H9 (cell line): Measurements from ENCODE around the gene OSBP2. TPM values are rescaled to one million over a fixed set of nuclear protein-coding genes. Genes with fewer than 3 reads are reported as not detected.

ENCODE experiments used
- DNase-seq: peaks from one replicate; pipeline ENCODE4 v3.0.0-alpha.2; 2017
- H2AFZ ChIP-seq: one replicate; pipeline ENCODE4 v1.6.1; 2013; ENCODE audit warnings: mild to moderate bottlenecking, low read length, control low read depth, moderate library complexity
- H2AK5ac ChIP-seq: 2 replicates; pipeline ENCODE4 v1.6.1; 2013; ENCODE audit warnings: low read length, control low read depth, mixed read lengths; ENCODE audit not compliant: insufficient read length
- H2BK120ac ChIP-seq: one replicate; pipeline ENCODE4 v1.6.1; 2013; ENCODE audit warnings: low read depth, mild to moderate bottlenecking, low read length, control low read depth, inconsistent platforms; ENCODE audit not compliant: poor library complexity, severe bottlenecking
- H2BK12ac ChIP-seq: 2 replicates; pipeline ENCODE4 v1.6.1; 2013; ENCODE audit warnings: low read length, control low read depth, mixed read lengths, low read depth; ENCODE audit not compliant: insufficient read length
- H2BK15ac ChIP-seq: 2 replicates; pipeline ENCODE4 v1.6.1; 2013; ENCODE audit warnings: low read depth, low read length, control low read depth
- H2BK20ac ChIP-seq: one replicate; pipeline ENCODE4 v1.6.1; 2013; ENCODE audit warnings: low read depth, mild to moderate bottlenecking, low read length, control low read depth, inconsistent platforms; ENCODE audit not compliant: poor library complexity, severe bottlenecking
- H2BK5ac ChIP-seq: 2 replicates; pipeline ENCODE4 v1.6.1; 2013; ENCODE audit warnings: low read length, control low read depth, mixed read lengths; ENCODE audit not compliant: insufficient read length
- H3K14ac ChIP-seq: 2 replicates; pipeline ENCODE4 v1.6.1; 2013; ENCODE audit warnings: low read length, control low read depth; ENCODE audit not compliant: insufficient read depth
- H3K18ac ChIP-seq: 2 replicates; pipeline ENCODE4 v1.6.1; 2013; ENCODE audit warnings: low read depth, mild to moderate bottlenecking, mixed read lengths, low read length, control low read depth; ENCODE audit not compliant: insufficient read length
- H3K23ac ChIP-seq: 2 replicates; pipeline ENCODE4 v1.6.1; 2013; ENCODE audit warnings: low read length, control low read depth, mixed read lengths, low read depth; ENCODE audit not compliant: insufficient read length
- H3K23me2 ChIP-seq: 2 replicates; pipeline ENCODE4 v1.6.1; 2013; ENCODE audit warnings: low read depth, mild to moderate bottlenecking, mixed read lengths, low read length, control low read depth; ENCODE audit not compliant: insufficient read length, poor library complexity, severe bottlenecking
- H3K27ac ChIP-seq: 2 replicates; pipeline ENCODE4 v1.5.1; 2013; ENCODE audit warnings: low read length, control low read depth, mixed read lengths, low read depth; ENCODE audit not compliant: insufficient read length
- H3K27me3 ChIP-seq: 2 replicates; pipeline ENCODE4 v1.6.1; 2013; ENCODE audit warnings: low read length, control low read depth, inconsistent platforms; ENCODE audit not compliant: insufficient read depth
- H3K4ac ChIP-seq: 2 replicates; pipeline ENCODE4 v1.6.1; 2013; ENCODE audit warnings: low read depth, mild to moderate bottlenecking, control low read depth, inconsistent platforms, low read length, moderate library complexity
- H3K4me1 ChIP-seq: 2 replicates; pipeline ENCODE4 v1.6.1; 2013; ENCODE audit warnings: low read length, control low read depth, inconsistent platforms; ENCODE audit not compliant: insufficient read depth
- H3K4me2 ChIP-seq: 2 replicates; pipeline ENCODE4 v1.6.1; 2013; ENCODE audit warnings: low read length, control low read depth, mixed read lengths; ENCODE audit not compliant: insufficient read length, insufficient read depth
- H3K56ac ChIP-seq: 2 replicates; pipeline ENCODE4 v1.6.1; 2013; ENCODE audit warnings: low read depth, mild to moderate bottlenecking, mixed read lengths, low read length, control low read depth; ENCODE audit not compliant: insufficient read length
- H3K79me1 ChIP-seq: 2 replicates; pipeline ENCODE4 v1.6.1; 2013; ENCODE audit warnings: low read depth, mild to moderate bottlenecking, moderate library complexity, low read length, control low read depth, inconsistent platforms; ENCODE audit not compliant: insufficient read depth, poor library complexity, severe bottlenecking
- H3K79me2 ChIP-seq: 2 replicates; pipeline ENCODE4 v1.6.1; 2013; ENCODE audit warnings: low read length, control low read depth, inconsistent platforms; ENCODE audit not compliant: insufficient read depth
- H3K9ac ChIP-seq: 2 replicates; pipeline ENCODE4 v1.6.1; 2013; ENCODE audit warnings: low read length, control low read depth, mixed read lengths; ENCODE audit not compliant: insufficient read length; ENCODE audit errors: extremely low read depth
- H3K9me3 ChIP-seq: one replicate; pipeline ENCODE4 v1.6.1; 2013; ENCODE audit warnings: low read depth, low read length, inconsistent platforms; ENCODE audit not compliant: control insufficient read depth
- H3T11ph ChIP-seq: one replicate; pipeline ENCODE4 v1.6.1; 2013; ENCODE audit warnings: mild to moderate bottlenecking, low read length, control low read depth, inconsistent platforms
- H4K20me1 ChIP-seq: one replicate; pipeline ENCODE4 v1.6.1; 2013; ENCODE audit not compliant: control insufficient read depth, insufficient read length, insufficient read depth
- H4K5ac ChIP-seq: 2 replicates; pipeline ENCODE4 v1.6.1; 2013; ENCODE audit warnings: low read depth, mild to moderate bottlenecking, mixed read lengths, low read length, control low read depth; ENCODE audit not compliant: insufficient read length
- H4K8ac ChIP-seq: replicated peaks from 2 replicates; pipeline ENCODE4 v1.6.1; 2013; ENCODE audit warnings: low read length, control low read depth, mixed read lengths, low read depth; ENCODE audit not compliant: insufficient read length
- H4K91ac ChIP-seq: 2 replicates; pipeline ENCODE4 v1.6.1; 2013; ENCODE audit warnings: low read depth, mild to moderate bottlenecking, moderate library complexity, mixed read lengths, low read length, control low read depth; ENCODE audit not compliant: insufficient read length
- H3K27ac Mint-ChIP-seq, 3 experiments: 2 replicates in 2 of 3; 3 replicates in 1 of 3; pipeline ENCODE4 v1.8.0; 2020 to 2021; ENCODE audit warnings: mixed read lengths in 3 of 3, mild to moderate bottlenecking in 1 of 3, moderate library complexity in 1 of 3
- H3K27me3 Mint-ChIP-seq: 2 replicates; pipeline ENCODE4 v1.8.0; 2021; ENCODE audit warnings: low read depth, mild to moderate bottlenecking, moderate library complexity, mixed read lengths
- H3K36me3 Mint-ChIP-seq, 3 experiments: 2 replicates in 2 of 3; 3 replicates in 1 of 3; pipeline ENCODE4 v1.8.0; 2020 to 2021; ENCODE audit warnings: low read depth in 3 of 3, mixed read lengths in 3 of 3; ENCODE audit not compliant: insufficient read depth in 1 of 3
- H3K4me1 Mint-ChIP-seq, 2 experiments: 2 replicates each; pipeline ENCODE4 v1.8.0; 2020; ENCODE audit warnings: mixed read lengths in 2 of 2
- H3K4me3 Mint-ChIP-seq, 2 experiments: 2 replicates in 1 of 2; 3 replicates in 1 of 2; pipeline ENCODE4 v1.8.0; 2020 to 2021; ENCODE audit warnings: mild to moderate bottlenecking in 2 of 2, mixed read lengths in 2 of 2, moderate library complexity in 1 of 2
- H3K9me3 Mint-ChIP-seq, 2 experiments: 2 replicates in 1 of 2; 3 replicates in 1 of 2; pipeline ENCODE4 v1.8.0; 2020; ENCODE audit warnings: mild to moderate bottlenecking in 2 of 2, mixed read lengths in 2 of 2, moderate library complexity in 1 of 2
- WGBS: extraction: QIAGEN DNeasy Blood & Tissue Kit; methylation state at CpG from one replicate; pipeline ENCODE4 v1.1.7; 2013; ENCODE audit warnings: missing lambda C conversion rate, low lambda C conversion rate, mixed read lengths; ENCODE audit not compliant: insufficient read length; ENCODE audit errors: extremely low coverage; 5-methylcytosine and 5-hydroxymethylcytosine counted together
- total RNA-seq: library from RNA; stranded (reverse); gene quantifications from 2 replicates; pipeline ENCODE4 v1.2.1, GENCODE V29; 2021
- TF ChIP-seq, protein P1 (sequence below): fragments of 200-600 bp; sonication (generic); conservative IDR thresholded peaks from 3 replicates; pipeline ENCODE4 v1.8.0; 2021; ENCODE audit warnings: antibody characterized with exemption, mild to moderate bottlenecking

OSBP2 gene
- total RNA-seq, 1 experiment from 2014 or later = 3.4 TPM

GRCh38 chr22:30783021-30783420 lies 88.3 kb downstream of the OSBP2 start:
- Mint-ChIP-seq H3K9me3 (no peaks in the 10 kb centered on the region), H3K27ac (no peak overlapping the region), H3K27me3 (no peaks in the 10 kb centered on the region), H3K4me3 (no peak overlapping the region), H3K36me3 (no peaks in the 10 kb centered on the region), H3K4me1 (peaks cover 10 to 11% of the 10 kb centered on the region in 2 experiments)
- Histone ChIP-seq H3K79me1 (no peaks in the 10 kb centered on the region), H2AFZ (no peak overlapping the region), H4K20me1 (no peaks in the 10 kb centered on the region), H3T11ph (no peak overlapping the region), H3K9me3 (no peaks in the 10 kb centered on the region), H4K8ac (no peak overlapping the region), H3K4ac (no peak overlapping the region), H4K91ac (no peak overlapping the region), H3K23me2 (no peaks in the 10 kb centered on the region), H2BK120ac (no peak overlapping the region), H2BK15ac (no peak overlapping the region), H3K23ac (no peak overlapping the region), H4K5ac (no peak overlapping the region), H2BK12ac (no peak overlapping the region), H3K4me1 (no peaks in the 10 kb centered on the region), H3K27me3 (no peaks in the 10 kb centered on the region), H3K79me2 (no peaks in the 10 kb centered on the region), H3K18ac (no peak overlapping the region), H2AK5ac (no peak overlapping the region), H3K4me2 (no peak overlapping the region), H3K14ac (no peak overlapping the region), H3K56ac (no peak overlapping the region), H3K9ac (no peak overlapping the region), H2BK20ac (no peak overlapping the region), H3K27ac (no peak overlapping the region), H2BK5ac (no peak overlapping the region)
- no CpG with 5 or more reads among the region's 2 CpGs for WGBS
- TF ChIP-seq, protein P1, sequence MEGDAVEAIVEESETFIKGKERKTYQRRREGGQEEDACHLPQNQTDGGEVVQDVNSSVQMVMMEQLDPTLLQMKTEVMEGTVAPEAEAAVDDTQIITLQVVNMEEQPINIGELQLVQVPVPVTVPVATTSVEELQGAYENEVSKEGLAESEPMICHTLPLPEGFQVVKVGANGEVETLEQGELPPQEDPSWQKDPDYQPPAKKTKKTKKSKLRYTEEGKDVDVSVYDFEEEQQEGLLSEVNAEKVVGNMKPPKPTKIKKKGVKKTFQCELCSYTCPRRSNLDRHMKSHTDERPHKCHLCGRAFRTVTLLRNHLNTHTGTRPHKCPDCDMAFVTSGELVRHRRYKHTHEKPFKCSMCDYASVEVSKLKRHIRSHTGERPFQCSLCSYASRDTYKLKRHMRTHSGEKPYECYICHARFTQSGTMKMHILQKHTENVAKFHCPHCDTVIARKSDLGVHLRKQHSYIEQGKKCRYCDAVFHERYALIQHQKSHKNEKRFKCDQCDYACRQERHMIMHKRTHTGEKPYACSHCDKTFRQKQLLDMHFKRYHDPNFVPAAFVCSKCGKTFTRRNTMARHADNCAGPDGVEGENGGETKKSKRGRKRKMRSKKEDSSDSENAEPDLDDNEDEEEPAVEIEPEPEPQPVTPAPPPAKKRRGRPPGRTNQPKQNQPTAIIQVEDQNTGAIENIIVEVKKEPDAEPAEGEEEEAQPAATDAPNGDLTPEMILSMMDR = no peak
- no peak for DNase-seq
